ENCODE measurements around the gene TMX2.

Gene TMX2

DNA sequence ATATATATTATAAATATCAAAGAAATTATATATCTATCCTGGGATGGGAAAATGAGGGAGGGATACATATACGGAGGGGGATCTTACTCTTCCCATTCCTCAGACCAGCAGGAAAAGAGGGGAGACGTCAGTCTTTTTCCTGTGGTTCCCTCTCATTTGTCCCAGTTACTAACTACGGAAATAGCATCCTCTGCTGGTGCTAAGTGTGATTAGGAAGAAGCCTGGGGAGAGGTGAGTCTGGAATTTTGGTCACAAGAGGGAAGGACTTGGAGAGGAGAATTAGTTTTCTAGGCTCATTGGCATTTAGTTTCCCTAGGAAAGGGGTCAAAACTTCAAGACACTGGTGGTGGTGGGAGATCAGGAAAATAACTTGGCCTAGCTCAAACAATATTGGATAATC is 12.0 kb upstream of the TMX2 start:
- TF ChIP-seq, protein P1, sequence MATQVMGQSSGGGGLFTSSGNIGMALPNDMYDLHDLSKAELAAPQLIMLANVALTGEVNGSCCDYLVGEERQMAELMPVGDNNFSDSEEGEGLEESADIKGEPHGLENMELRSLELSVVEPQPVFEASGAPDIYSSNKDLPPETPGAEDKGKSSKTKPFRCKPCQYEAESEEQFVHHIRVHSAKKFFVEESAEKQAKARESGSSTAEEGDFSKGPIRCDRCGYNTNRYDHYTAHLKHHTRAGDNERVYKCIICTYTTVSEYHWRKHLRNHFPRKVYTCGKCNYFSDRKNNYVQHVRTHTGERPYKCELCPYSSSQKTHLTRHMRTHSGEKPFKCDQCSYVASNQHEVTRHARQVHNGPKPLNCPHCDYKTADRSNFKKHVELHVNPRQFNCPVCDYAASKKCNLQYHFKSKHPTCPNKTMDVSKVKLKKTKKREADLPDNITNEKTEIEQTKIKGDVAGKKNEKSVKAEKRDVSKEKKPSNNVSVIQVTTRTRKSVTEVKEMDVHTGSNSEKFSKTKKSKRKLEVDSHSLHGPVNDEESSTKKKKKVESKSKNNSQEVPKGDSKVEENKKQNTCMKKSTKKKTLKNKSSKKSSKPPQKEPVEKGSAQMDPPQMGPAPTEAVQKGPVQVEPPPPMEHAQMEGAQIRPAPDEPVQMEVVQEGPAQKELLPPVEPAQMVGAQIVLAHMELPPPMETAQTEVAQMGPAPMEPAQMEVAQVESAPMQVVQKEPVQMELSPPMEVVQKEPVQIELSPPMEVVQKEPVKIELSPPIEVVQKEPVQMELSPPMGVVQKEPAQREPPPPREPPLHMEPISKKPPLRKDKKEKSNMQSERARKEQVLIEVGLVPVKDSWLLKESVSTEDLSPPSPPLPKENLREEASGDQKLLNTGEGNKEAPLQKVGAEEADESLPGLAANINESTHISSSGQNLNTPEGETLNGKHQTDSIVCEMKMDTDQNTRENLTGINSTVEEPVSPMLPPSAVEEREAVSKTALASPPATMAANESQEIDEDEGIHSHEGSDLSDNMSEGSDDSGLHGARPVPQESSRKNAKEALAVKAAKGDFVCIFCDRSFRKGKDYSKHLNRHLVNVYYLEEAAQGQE (IDR thresholded peaks at IDR 0.05; ENCODE audit: low read depth), result no peak
- TF ChIP-seq NFIC (IDR thresholded peaks at IDR 0.05) (no peak), FOXM1 (IDR thresholded peaks at IDR 0.05; ENCODE audit: borderline replicate concordance, low read depth) (no peak), EP300 (IDR thresholded peaks at IDR 0.05; ENCODE audit: borderline replicate concordance) (no peak), YY1 (IDR thresholded peaks at IDR 0.05; ENCODE audit: low read depth) (no peak), TAF1 (IDR thresholded peaks at IDR 0.05; ENCODE audit: low read depth) (no peak), CEBPB (IDR thresholded peaks at IDR 0.05) (no peak), CREB1 (IDR thresholded peaks at IDR 0.05; ENCODE audit: low read depth) (no peak)
- TF ChIP-seq, protein P2, sequence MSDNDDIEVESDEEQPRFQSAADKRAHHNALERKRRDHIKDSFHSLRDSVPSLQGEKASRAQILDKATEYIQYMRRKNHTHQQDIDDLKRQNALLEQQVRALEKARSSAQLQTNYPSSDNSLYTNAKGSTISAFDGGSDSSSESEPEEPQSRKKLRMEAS (IDR thresholded peaks at IDR 0.05), result no peak

DNA sequence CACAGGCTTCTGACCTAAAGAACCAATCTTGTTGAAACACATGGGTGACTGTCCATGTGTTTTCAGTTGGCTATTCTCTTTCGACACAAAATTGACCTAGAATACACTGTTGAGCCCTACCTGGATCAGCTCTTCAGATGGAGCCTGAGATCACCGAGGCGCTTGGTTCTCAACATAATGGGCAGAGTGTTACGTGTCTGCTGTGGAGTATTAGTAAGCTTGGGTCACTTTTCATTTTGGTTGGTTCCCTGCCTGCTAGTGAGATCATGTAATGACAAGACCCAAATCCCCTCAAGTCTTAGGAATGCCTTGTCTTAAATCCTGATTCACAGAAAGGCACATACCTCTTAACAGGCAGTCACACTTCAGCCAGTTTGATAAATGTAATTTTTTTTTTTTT is 9.1 kb upstream of the TMX2 start:
- no peak for TF ChIP-seq TCF12 (IDR thresholded peaks at IDR 0.05; ENCODE audit: low read depth)
- no peak for TF ChIP-seq RAD21 (IDR thresholded peaks at IDR 0.05; ENCODE audit: low read depth)
- no peak for TF ChIP-seq TAF1 (IDR thresholded peaks at IDR 0.05; ENCODE audit: low read depth)
- no peak for TF ChIP-seq FOXM1 (IDR thresholded peaks at IDR 0.05; ENCODE audit: borderline replicate concordance, low read depth)
- TF ChIP-seq EGR1 (IDR thresholded peaks at IDR 0.05), result no peak
- no peak for TF ChIP-seq EP300 (IDR thresholded peaks at IDR 0.05; ENCODE audit: borderline replicate concordance)
- TF ChIP-seq CEBPB (IDR thresholded peaks at IDR 0.05), result no peak
- TF ChIP-seq, protein P2 (IDR thresholded peaks at IDR 0.05), result no peak
- TF ChIP-seq, protein P3, sequence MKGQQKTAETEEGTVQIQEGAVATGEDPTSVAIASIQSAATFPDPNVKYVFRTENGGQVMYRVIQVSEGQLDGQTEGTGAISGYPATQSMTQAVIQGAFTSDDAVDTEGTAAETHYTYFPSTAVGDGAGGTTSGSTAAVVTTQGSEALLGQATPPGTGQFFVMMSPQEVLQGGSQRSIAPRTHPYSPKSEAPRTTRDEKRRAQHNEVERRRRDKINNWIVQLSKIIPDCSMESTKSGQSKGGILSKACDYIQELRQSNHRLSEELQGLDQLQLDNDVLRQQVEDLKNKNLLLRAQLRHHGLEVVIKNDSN (IDR thresholded peaks at IDR 0.05), result no peak
- TF ChIP-seq, protein P1 (IDR thresholded peaks at IDR 0.05; ENCODE audit: low read depth), result no peak
- TF ChIP-seq YY1 (IDR thresholded peaks at IDR 0.05; ENCODE audit: low read depth), result no peak
- TF ChIP-seq CREB1 (IDR thresholded peaks at IDR 0.05; ENCODE audit: low read depth), result no peak
- TF ChIP-seq TEAD4 (IDR thresholded peaks at IDR 0.05), result no peak
- no peak for TF ChIP-seq ZBTB7A (IDR thresholded peaks at IDR 0.05; ENCODE audit: low read depth)
- no peak for TF ChIP-seq NFIC (IDR thresholded peaks at IDR 0.05)

DNA sequence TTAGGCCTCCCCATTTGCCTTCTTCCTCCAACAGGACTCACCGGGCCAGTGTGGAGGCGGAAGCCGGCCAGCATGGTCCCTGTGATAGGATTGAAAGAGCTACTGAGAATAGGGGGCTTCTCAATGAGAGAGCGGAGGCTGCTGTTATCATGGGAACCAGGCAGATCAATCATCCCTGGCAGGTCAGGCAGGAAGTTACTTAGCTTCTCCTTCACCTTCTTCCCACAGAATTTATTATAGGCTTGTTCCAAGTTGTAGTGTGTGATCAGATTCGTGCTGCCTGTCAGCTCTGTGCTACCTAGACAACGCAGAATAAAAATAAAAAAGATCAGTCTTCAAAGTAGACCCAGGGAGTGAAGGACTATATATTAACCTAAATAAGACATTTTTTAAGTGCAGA is 7.5 kb upstream of the TMX2 start:
- no peak for TF ChIP-seq YY1 (IDR thresholded peaks at IDR 0.05; ENCODE audit: low read depth)
- TF ChIP-seq, protein P1 (IDR thresholded peaks at IDR 0.05; ENCODE audit: low read depth), result no peak
- TF ChIP-seq CEBPB (IDR thresholded peaks at IDR 0.05), result no peak
- no peak for TF ChIP-seq TCF12 (IDR thresholded peaks at IDR 0.05; ENCODE audit: low read depth)
- no peak for TF ChIP-seq EGR1 (IDR thresholded peaks at IDR 0.05)
- no peak for TF ChIP-seq FOXM1 (IDR thresholded peaks at IDR 0.05; ENCODE audit: borderline replicate concordance, low read depth)
- TF ChIP-seq, protein P3 (IDR thresholded peaks at IDR 0.05), result no peak
- TF ChIP-seq ZBTB7A (IDR thresholded peaks at IDR 0.05; ENCODE audit: low read depth), result no peak
- TF ChIP-seq CREB1 (IDR thresholded peaks at IDR 0.05; ENCODE audit: low read depth), result no peak
- no peak for TF ChIP-seq TAF1 (IDR thresholded peaks at IDR 0.05; ENCODE audit: low read depth)
- no peak for TF ChIP-seq EP300 (IDR thresholded peaks at IDR 0.05; ENCODE audit: borderline replicate concordance)
- no peak for TF ChIP-seq NFIC (IDR thresholded peaks at IDR 0.05)
- TF ChIP-seq, protein P2 (IDR thresholded peaks at IDR 0.05), result no peak
- no peak for TF ChIP-seq RAD21 (IDR thresholded peaks at IDR 0.05; ENCODE audit: low read depth)
- no peak for TF ChIP-seq TEAD4 (IDR thresholded peaks at IDR 0.05)

DNA sequence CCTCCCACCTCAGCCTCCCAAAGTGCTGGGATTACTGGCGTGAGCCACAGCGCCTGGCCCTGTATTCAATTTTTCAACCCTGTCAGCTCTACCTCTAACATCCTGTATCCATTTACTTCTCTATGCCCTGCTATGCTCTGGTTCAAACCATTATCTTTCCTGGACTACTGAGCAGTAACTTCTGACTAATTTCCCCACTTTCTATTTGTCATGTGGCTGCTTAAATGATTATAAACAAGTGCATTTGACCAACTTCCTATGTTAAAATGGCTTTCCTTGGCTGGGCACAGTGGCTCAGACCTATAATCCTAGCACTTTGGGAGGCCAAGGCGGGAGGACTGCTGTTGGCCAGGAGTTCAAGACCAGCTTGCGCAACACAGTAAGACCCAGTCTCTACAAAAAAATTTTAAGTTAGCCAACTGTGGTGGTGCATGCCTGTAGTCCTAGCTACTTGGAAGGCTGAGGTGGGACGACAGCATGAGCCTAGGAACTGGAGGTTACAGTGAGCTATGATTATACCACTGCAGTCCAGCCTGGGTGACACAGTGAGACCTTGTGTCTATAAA is 2.5 kb upstream of the TMX2 start:
- TF ChIP-seq YY1 (IDR thresholded peaks at IDR 0.05; ENCODE audit: low read depth) (no peak), RAD21 (IDR thresholded peaks at IDR 0.05; ENCODE audit: low read depth) (no peak), TAF1 (IDR thresholded peaks at IDR 0.05; ENCODE audit: low read depth) (no peak), EP300 (IDR thresholded peaks at IDR 0.05; ENCODE audit: borderline replicate concordance) (no peak), EGR1 (IDR thresholded peaks at IDR 0.05) (no peak), TCF12 (IDR thresholded peaks at IDR 0.05; ENCODE audit: low read depth) (no peak), FOXM1 (IDR thresholded peaks at IDR 0.05; ENCODE audit: borderline replicate concordance, low read depth) (no peak), CREB1 (IDR thresholded peaks at IDR 0.05; ENCODE audit: low read depth) (no peak), CEBPB (IDR thresholded peaks at IDR 0.05) (no peak), NFIC (IDR thresholded peaks at IDR 0.05) (no peak), TEAD4 (IDR thresholded peaks at IDR 0.05) (no peak), ZBTB7A (IDR thresholded peaks at IDR 0.05; ENCODE audit: low read depth) (no peak)
- TF ChIP-seq, protein P1 (IDR thresholded peaks at IDR 0.05; ENCODE audit: low read depth), result no peak
- TF ChIP-seq, protein P3 (IDR thresholded peaks at IDR 0.05), result no peak
- TF ChIP-seq, protein P2 (IDR thresholded peaks at IDR 0.05), result no peak

All from Ishikawa (cell line).